SH-SY5Y (cell line): Measurements from ENCODE around the gene TMEM44.

Experiments used
- GATA2 ChIP-seq: IDR thresholded peaks from 2 replicates; pipeline ENCODE4 v1.6.1; 2011; ENCODE audit warnings: mild to moderate bottlenecking, low read depth, low read length
- GATA3 ChIP-seq: IDR thresholded peaks from 2 replicates; pipeline ENCODE4 v1.6.1; 2011; ENCODE audit warnings: low read depth, mild to moderate bottlenecking, low read length, moderate library complexity

The TMEM44 gene

GRCh38 chr3:194552327-194552949 is 80.8 kb downstream of the TMEM44 start:
- TF ChIP-seq GATA2 = no peak
- TF ChIP-seq GATA3 = no peak

- no peak for TF ChIP-seq GATA2
- TF ChIP-seq GATA3 = no peak
Observed at GRCh38 chr3:194549853-194550252, 83.4 kb downstream of the TMEM44 start.

- no peak for TF ChIP-seq GATA2
Observed at GRCh38 chr3:194548346-194549321, 84.6 kb downstream of the TMEM44 start.

- no peak for TF ChIP-seq GATA3
- no peak for TF ChIP-seq GATA2
Observed at GRCh38 chr3:194547042-194547441, 86.2 kb downstream of the TMEM44 start.

GRCh38 chr3:194543550-194543949 is 89.7 kb downstream of the TMEM44 start:
- no peak for TF ChIP-seq GATA2
- TF ChIP-seq GATA3 = no peak

GRCh38 chr3:194541483-194541882 is 91.7 kb downstream of the TMEM44 start:
- TF ChIP-seq GATA2 = no peak
- no peak for TF ChIP-seq GATA3

- TF ChIP-seq GATA2 (no peak), GATA3 (no peak)
Observed at GRCh38 chr3:194540274-194540905, 92.8 kb downstream of the TMEM44 start.

- TF ChIP-seq GATA3 (no peak), GATA2 (no peak)
Observed at GRCh38 chr3:194539498-194539897, 93.7 kb downstream of the TMEM44 start.

GRCh38 chr3:194537732-194538247 is 95.4 kb downstream of the TMEM44 start:
- TF ChIP-seq GATA3 = no peak
- no peak for TF ChIP-seq GATA2
